DND-41 (cell line): ENCODE data around the gene CEBPG.

Experiments
- CTCF ChIP-seq: IDR thresholded peaks from 2 replicates; pipeline ENCODE4 v1.5.1; 2012; ENCODE audit warnings: borderline replicate concordance, low read length, moderate library complexity, mild to moderate bottlenecking; ENCODE audit not compliant: poor library complexity, severe bottlenecking; ENCODE audit errors: extremely low read depth
- EZH2 ChIP-seq: IDR thresholded peaks from 3 replicates; pipeline ENCODE4 v1.6.1; 2012; ENCODE audit warnings: borderline replicate concordance, low read depth, mild to moderate bottlenecking, moderate library complexity, low read length, inconsistent platforms; ENCODE audit not compliant: severe bottlenecking

GRCh38 chr19:33357556-33357955, 16.0 kb upstream of the CEBPG start:
- TF ChIP-seq CTCF (no peak), EZH2 (no peak)
